ENCODE data around the gene UNC5A. TPM values are rescaled to one million over a fixed set of nuclear protein-coding genes. Genes with fewer than 3 reads are reported as not detected.

UNC5A gene
- total RNA-seq, 1 experiment from 2014 or later, result 0.07 TPM

GRCh38 chr5:176847148-176847547, 36.8 kb downstream of the UNC5A start:
- ATAC-seq (no peak), DNase-seq (no peak)
- Histone ChIP-seq H3K9ac (ENCODE audit: low read length) (no peak overlapping the region), H3K4me1 (ENCODE audit: insufficient read depth, low read length) (peaks cover 15% of the 10 kb centered on the region), H4K20me1 (ENCODE audit: low read length) (no peaks in the 10 kb centered on the region), H3K27ac (ENCODE audit: low read length) (no peak overlapping the region), H3F3A (ENCODE audit: low read length, unreplicated experiment) (no peaks in the 10 kb centered on the region), H3K4me2 (ENCODE audit: low read length) (no peak overlapping the region), H3K9me3 (ENCODE audit: low read length) (no peaks in the 10 kb centered on the region), H3K9me2 (replicated peaks; ENCODE audit: low read length) (no peaks in the 10 kb centered on the region), H3K79me2 (ENCODE audit: low read length) (no peaks in the 10 kb centered on the region), H3K27me3 (ENCODE audit: low read length) (0 out of 2 replicates have a peak, but pooled peaks cover 5% of the 10 kb centered on the region), H3K4me3 (ENCODE audit: low read length) (no peak overlapping the region), H3K36me3 (ENCODE audit: low read depth, low read length) (no peaks in the 10 kb centered on the region), H2AFZ (ENCODE audit: low read length) (no peak overlapping the region)
- ChIA-PET CTCF (no interaction called here), POLR2A (ENCODE audit: unreplicated experiment) (no interaction called here)
- TF ChIP-seq EZH2 (IDR thresholded peaks at IDR 0.05; ENCODE audit: low read length, unreplicated experiment) (no peak), EZH2phosphoT487 (IDR thresholded peaks at IDR 0.05; ENCODE audit: borderline replicate concordance, low read length) (no peak)
- TF ChIP-seq, protein P1, sequence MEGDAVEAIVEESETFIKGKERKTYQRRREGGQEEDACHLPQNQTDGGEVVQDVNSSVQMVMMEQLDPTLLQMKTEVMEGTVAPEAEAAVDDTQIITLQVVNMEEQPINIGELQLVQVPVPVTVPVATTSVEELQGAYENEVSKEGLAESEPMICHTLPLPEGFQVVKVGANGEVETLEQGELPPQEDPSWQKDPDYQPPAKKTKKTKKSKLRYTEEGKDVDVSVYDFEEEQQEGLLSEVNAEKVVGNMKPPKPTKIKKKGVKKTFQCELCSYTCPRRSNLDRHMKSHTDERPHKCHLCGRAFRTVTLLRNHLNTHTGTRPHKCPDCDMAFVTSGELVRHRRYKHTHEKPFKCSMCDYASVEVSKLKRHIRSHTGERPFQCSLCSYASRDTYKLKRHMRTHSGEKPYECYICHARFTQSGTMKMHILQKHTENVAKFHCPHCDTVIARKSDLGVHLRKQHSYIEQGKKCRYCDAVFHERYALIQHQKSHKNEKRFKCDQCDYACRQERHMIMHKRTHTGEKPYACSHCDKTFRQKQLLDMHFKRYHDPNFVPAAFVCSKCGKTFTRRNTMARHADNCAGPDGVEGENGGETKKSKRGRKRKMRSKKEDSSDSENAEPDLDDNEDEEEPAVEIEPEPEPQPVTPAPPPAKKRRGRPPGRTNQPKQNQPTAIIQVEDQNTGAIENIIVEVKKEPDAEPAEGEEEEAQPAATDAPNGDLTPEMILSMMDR (conservative IDR thresholded peaks at IDR 0.05; ENCODE audit: low read depth, low read length), result no peak
- no TSS peak for BruUV-seq (replicated peaks)
- intact Hi-C loops (cut with micrococcal nuclease), result no loop called here

DNA sequence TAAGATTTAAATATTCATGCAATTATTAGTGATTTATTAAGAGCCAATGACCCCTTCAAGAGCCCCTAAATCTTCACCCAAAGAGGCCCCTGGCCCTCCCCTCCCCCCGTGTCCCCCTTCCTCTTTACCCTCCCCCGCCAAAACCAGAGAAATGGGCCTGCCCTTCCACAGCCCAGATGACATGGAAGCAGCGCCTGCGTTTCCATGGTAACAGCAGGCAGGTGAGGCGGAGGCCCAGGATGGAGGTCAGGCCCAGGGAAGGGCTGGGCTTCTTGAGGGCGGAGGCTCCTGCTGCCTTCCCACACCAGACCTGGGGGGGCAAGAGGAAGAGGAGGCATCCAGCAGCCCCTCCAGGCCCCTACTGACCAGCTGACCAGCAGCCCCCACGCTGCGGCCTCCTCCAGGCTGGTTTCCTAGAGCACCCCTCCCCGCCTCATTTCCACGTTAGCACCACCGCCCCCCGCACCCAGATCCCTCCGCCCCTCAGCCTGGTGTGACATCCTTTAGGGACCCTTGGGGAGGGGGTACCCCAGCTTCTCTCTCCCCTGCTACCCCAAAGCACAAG, 37.4 kb downstream of the UNC5A start:
- no peak for DNase-seq
- no peak overlapping the region for H3K9ac ChIP-seq (ENCODE audit: low read length)
- no peak for ATAC-seq
- H3K9me2 ChIP-seq (replicated peaks; ENCODE audit: low read length), result no peaks in the 10 kb centered on the region
- H3K4me1 ChIP-seq (ENCODE audit: insufficient read depth, low read length), result peaks cover 15% of the 10 kb centered on the region
- BruUV-seq (replicated peaks), result no TSS peak
- H2AFZ ChIP-seq (ENCODE audit: low read length), result no peak overlapping the region
- intact Hi-C loops (cut with micrococcal nuclease), result no loop called here
- TF ChIP-seq EZH2phosphoT487 (IDR thresholded peaks at IDR 0.05; ENCODE audit: borderline replicate concordance, low read length) (no peak), EZH2 (IDR thresholded peaks at IDR 0.05; ENCODE audit: low read length, unreplicated experiment) (no peak)
- TF ChIP-seq, protein P1 (conservative IDR thresholded peaks at IDR 0.05; ENCODE audit: low read depth, low read length), result no peak
- H3K79me2 ChIP-seq (ENCODE audit: low read length), result no peaks in the 10 kb centered on the region
- H4K20me1 ChIP-seq (ENCODE audit: low read length), result no peaks in the 10 kb centered on the region
- no peaks in the 10 kb centered on the region for H3F3A ChIP-seq (ENCODE audit: low read length, unreplicated experiment)
- H3K27me3 ChIP-seq (ENCODE audit: low read length), result 0 out of 2 replicates have a peak, but pooled peaks cover 5% of the 10 kb centered on the region
- CTCF ChIA-PET, result no interaction called here
- H3K36me3 ChIP-seq (ENCODE audit: low read depth, low read length), result no peaks in the 10 kb centered on the region
- H3K4me2 ChIP-seq (ENCODE audit: low read length), result no peak overlapping the region
- no peak overlapping the region for H3K4me3 ChIP-seq (ENCODE audit: low read length)
- POLR2A ChIA-PET (ENCODE audit: unreplicated experiment), result no interaction called here
- H3K9me3 ChIP-seq (ENCODE audit: low read length), result no peaks in the 10 kb centered on the region
- H3K27ac ChIP-seq (ENCODE audit: low read length), result no peak overlapping the region

GRCh38 chr5:176848651-176849050, 38.3 kb downstream of the UNC5A start:
- no TSS peak for BruUV-seq (replicated peaks)
- H3K9ac ChIP-seq (ENCODE audit: low read length), result no peak overlapping the region
- ATAC-seq, result no peak
- no peak for DNase-seq
- no peaks in the 10 kb centered on the region for H3F3A ChIP-seq (ENCODE audit: low read length, unreplicated experiment)
- H3K36me3 ChIP-seq (ENCODE audit: low read depth, low read length), result no peaks in the 10 kb centered on the region
- ChIA-PET POLR2A (ENCODE audit: unreplicated experiment) (no interaction called here), CTCF (no interaction called here)
- no peaks in the 10 kb centered on the region for H3K79me2 ChIP-seq (ENCODE audit: low read length)
- no peak overlapping the region for H3K27ac ChIP-seq (ENCODE audit: low read length)
- no peaks in the 10 kb centered on the region for H4K20me1 ChIP-seq (ENCODE audit: low read length)
- H2AFZ ChIP-seq (ENCODE audit: low read length), result no peak overlapping the region
- H3K4me3 ChIP-seq (ENCODE audit: low read length), result no peak overlapping the region
- intact Hi-C loops (cut with micrococcal nuclease), result no loop called here
- TF ChIP-seq EZH2phosphoT487 (IDR thresholded peaks at IDR 0.05; ENCODE audit: borderline replicate concordance, low read length) (no peak), EZH2 (IDR thresholded peaks at IDR 0.05; ENCODE audit: low read length, unreplicated experiment) (no peak)
- no peaks in the 10 kb centered on the region for H3K9me3 ChIP-seq (ENCODE audit: low read length)
- H3K9me2 ChIP-seq (replicated peaks; ENCODE audit: low read length), result no peaks in the 10 kb centered on the region
- H3K27me3 ChIP-seq (ENCODE audit: low read length), result 0 out of 2 replicates have a peak, but pooled peaks cover 5% of the 10 kb centered on the region
- no peak overlapping the region for H3K4me2 ChIP-seq (ENCODE audit: low read length)
- H3K4me1 ChIP-seq (ENCODE audit: insufficient read depth, low read length), result peaks cover 15% of the 10 kb centered on the region

All from PC-3 (cell line).